ENCODE results near the gene TEF. TPM values are rescaled to one million over a fixed set of nuclear protein-coding genes. Genes with fewer than 3 reads are reported as not detected.
A peak's percentile ranks its signal among the peaks of the same experiment; 100 is the strongest.

Gene TEF
- total RNA-seq, 1 donor from 2014 or later, result 20.1 TPM

DNA sequence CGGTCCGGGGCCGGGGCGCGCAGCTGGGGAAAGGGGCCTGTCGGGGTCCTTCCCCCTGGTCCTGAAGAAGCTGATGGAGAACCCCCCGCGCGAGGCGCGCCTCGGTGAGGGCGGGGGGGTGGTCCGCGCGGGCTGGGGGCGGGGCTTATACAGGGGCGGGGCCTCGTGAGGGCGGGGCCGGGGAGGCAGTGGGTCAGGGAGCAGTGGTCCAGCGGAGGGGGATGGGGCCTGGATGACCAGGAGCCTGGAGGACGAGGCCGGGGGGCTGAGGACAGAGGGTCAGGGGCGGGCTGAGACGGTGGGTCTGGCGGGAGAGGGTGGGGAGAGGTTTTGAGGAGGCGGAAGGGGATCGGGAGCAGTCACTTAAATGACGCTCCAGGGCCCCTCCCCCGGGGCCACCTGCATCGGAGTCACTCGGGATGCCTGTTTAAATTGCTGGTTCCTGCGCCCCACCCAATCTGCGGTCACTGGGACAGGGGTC is 396 bp downstream of the TEF start:
- peaks cover 3% of the 10 kb centered on the region for H3K36me3 ChIP-seq
- peaks cover 35% of the 10 kb centered on the region for H3K4me1 ChIP-seq
- H3K27ac ChIP-seq (replicated peaks), result peak overlapping the region; percentile 100
- peak; percentile 77 for DNase-seq
- no peaks in the 10 kb centered on the region for H3K9me3 ChIP-seq (replicated peaks)
- H3K27me3 ChIP-seq (ENCODE audit: low read depth), result no peaks in the 10 kb centered on the region
- TF ChIP-seq, protein P1, sequence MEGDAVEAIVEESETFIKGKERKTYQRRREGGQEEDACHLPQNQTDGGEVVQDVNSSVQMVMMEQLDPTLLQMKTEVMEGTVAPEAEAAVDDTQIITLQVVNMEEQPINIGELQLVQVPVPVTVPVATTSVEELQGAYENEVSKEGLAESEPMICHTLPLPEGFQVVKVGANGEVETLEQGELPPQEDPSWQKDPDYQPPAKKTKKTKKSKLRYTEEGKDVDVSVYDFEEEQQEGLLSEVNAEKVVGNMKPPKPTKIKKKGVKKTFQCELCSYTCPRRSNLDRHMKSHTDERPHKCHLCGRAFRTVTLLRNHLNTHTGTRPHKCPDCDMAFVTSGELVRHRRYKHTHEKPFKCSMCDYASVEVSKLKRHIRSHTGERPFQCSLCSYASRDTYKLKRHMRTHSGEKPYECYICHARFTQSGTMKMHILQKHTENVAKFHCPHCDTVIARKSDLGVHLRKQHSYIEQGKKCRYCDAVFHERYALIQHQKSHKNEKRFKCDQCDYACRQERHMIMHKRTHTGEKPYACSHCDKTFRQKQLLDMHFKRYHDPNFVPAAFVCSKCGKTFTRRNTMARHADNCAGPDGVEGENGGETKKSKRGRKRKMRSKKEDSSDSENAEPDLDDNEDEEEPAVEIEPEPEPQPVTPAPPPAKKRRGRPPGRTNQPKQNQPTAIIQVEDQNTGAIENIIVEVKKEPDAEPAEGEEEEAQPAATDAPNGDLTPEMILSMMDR (IDR thresholded peaks at IDR 0.05; ENCODE audit: borderline replicate concordance), result no peak
- H3K4me3 ChIP-seq, result peak overlapping the region; percentile 95
- intact Hi-C loops (cut with micrococcal nuclease), result no loop called here

DNA sequence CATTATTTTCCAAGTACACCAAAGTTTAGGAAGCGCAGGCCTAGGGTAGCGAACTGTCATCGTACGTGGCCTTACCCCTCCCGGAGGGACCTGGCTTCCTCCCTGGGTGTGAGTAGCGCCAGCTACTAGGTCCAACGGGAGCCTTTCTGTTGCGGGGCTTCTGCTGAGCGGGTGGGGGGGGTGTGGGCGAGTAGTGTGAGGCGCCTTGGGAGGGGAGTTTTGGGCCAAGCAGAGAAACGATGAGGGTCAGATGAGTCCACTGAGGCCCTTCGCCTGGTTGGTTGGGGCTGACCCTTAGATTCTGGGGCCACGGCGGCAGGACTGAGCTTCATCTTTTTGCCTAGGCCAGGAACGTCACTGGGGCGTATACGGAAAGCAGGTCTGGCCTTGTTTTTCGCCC is 868 bp downstream of the TEF start:
- Histone ChIP-seq H3K27ac (replicated peaks) (peak overlapping the region; percentile 100), H3K9me3 (replicated peaks) (no peaks in the 10 kb centered on the region), H3K4me3 (peak overlapping the region; percentile 95), H3K27me3 (ENCODE audit: low read depth) (no peaks in the 10 kb centered on the region), H3K4me1 (peaks cover 35% of the 10 kb centered on the region), H3K36me3 (peaks cover 8% of the 10 kb centered on the region)
- DNase-seq, result no peak
- intact Hi-C loops (cut with micrococcal nuclease), result no loop called here
- TF ChIP-seq, protein P1 (IDR thresholded peaks at IDR 0.05; ENCODE audit: borderline replicate concordance), result no peak

DNA sequence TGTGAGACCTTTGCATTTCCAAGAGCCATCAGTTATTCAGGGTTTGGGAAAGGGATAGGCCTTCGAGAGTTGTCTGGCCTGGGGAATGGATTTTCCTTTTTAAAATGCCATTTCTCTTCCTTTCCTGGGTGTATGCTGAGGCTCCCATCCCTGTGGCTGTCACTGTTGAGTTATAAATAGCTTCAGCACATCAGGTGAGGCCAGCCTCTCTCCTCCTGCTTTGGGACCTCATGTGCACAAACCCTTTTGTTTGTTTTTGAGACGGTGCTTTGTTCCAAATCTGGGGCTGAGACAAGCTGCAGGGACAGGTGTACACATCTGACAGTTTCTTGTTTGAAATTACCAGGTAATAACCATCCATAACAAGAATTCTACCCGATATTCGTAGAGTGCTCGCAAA is 1.3 kb downstream of the TEF start:
- TF ChIP-seq, protein P1 (IDR thresholded peaks at IDR 0.05; ENCODE audit: borderline replicate concordance), result no peak
- peak overlapping the region; percentile 100 for H3K27ac ChIP-seq (replicated peaks)
- peak overlapping the region; percentile 95 for H3K4me3 ChIP-seq
- DNase-seq, result no peak
- H3K4me1 ChIP-seq, result peaks cover 35% of the 10 kb centered on the region
- intact Hi-C loops (cut with micrococcal nuclease), result no loop called here
- no peaks in the 10 kb centered on the region for H3K9me3 ChIP-seq (replicated peaks)
- H3K27me3 ChIP-seq (ENCODE audit: low read depth), result no peaks in the 10 kb centered on the region
- peaks cover 13% of the 10 kb centered on the region for H3K36me3 ChIP-seq

DNA sequence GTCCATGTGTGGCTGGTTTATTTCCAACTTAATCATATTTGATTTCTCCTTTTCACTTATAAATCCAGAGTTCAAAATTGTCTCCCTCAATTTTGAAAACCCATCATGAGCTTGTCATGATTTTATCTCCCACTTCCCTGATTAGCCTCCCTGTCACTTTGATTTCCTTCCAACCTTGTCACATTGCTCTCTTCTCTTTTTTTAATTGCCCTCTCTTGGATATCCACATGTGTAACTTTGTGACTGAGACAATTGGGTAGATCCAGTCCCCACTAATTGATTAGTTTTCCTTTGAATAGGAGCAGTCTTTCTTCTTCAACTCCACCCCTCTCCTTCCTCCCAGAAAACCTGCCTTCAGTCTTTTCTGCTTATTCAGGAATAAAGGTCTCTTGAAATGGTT is 2.4 kb downstream of the TEF start:
- Histone ChIP-seq H3K27ac (replicated peaks) (peak overlapping the region; percentile 100), H3K4me1 (peaks cover 35% of the 10 kb centered on the region), H3K9me3 (replicated peaks) (no peaks in the 10 kb centered on the region), H3K36me3 (peaks cover 23% of the 10 kb centered on the region), H3K27me3 (ENCODE audit: low read depth) (no peaks in the 10 kb centered on the region), H3K4me3 (no peak overlapping the region)
- intact Hi-C loops (cut with micrococcal nuclease), result no loop called here
- TF ChIP-seq, protein P1 (IDR thresholded peaks at IDR 0.05; ENCODE audit: borderline replicate concordance), result no peak
- no peak for DNase-seq

DNA sequence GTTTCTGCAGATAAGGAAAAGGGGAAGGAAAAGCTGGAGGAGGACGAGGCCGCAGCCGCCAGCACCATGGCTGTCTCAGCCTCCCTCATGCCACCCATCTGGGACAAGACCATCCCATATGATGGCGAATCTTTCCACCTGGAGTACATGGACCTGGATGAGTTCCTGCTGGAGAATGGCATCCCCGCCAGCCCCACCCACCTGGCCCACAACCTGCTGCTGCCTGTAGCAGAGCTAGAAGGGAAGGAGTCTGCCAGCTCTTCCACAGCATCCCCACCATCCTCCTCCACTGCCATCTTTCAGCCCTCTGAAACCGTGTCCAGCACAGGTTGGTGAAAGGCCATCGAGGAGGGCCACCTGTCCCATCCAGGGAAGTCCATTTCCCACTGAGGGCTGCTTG is 5.6 kb downstream of the TEF start:
- Histone ChIP-seq H3K27me3 (ENCODE audit: low read depth) (no peaks in the 10 kb centered on the region), H3K4me1 (peaks cover 23% of the 10 kb centered on the region), H3K9me3 (replicated peaks) (no peaks in the 10 kb centered on the region), H3K4me3 (no peak overlapping the region), H3K27ac (replicated peaks) (no peak overlapping the region), H3K36me3 (peaks cover 55% of the 10 kb centered on the region)
- intact Hi-C loops (cut with micrococcal nuclease), result no loop called here
- TF ChIP-seq, protein P1 (IDR thresholded peaks at IDR 0.05; ENCODE audit: borderline replicate concordance), result no peak
- no peak for DNase-seq

DNA sequence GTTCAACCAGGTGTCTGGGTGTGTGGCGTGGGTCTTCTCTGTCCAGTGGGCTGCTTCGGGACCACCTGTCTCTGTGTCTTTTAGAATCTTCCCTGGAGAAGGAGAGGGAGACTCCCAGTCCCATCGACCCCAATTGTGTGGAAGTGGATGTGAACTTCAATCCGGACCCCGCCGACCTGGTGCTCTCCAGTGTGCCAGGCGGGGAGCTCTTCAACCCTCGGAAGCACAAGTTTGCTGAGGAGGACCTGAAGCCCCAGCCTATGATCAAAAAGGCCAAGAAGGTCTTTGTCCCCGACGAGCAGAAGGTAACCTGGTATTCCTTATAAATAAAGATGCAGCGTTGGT is 12.2 kb downstream of the TEF start:
- intact Hi-C loops (cut with micrococcal nuclease), result no loop called here
- H3K9me3 ChIP-seq (replicated peaks), result no peaks in the 10 kb centered on the region
- peaks cover 26% of the 10 kb centered on the region for H3K4me1 ChIP-seq
- TF ChIP-seq, protein P1 (IDR thresholded peaks at IDR 0.05; ENCODE audit: borderline replicate concordance), result no peak
- peaks cover 86% of the 10 kb centered on the region for H3K36me3 ChIP-seq
- no peak overlapping the region for H3K4me3 ChIP-seq
- no peaks in the 10 kb centered on the region for H3K27me3 ChIP-seq (ENCODE audit: low read depth)
- peak overlapping the region; percentile 58 for H3K27ac ChIP-seq (replicated peaks)
- DNase-seq, result no peak

Measured in left ventricle myocardium inferior (tissue), 1 donor.